Astrocyte of the cerebellum (primary cell): Measurements from ENCODE around the gene ERFL.
A peak's percentile ranks its signal among the peaks of the same experiment; 100 is the strongest.

ENCODE experiments used
- DNase-seq: peaks from one replicate; pipeline ENCODE4 v3.0.0-alpha.2; 2011; ENCODE audit warnings: low read depth
- H3K4me3 ChIP-seq: 2 replicates; pipeline ENCODE4 v1.5.1; 2011; ENCODE audit warnings: mild to moderate bottlenecking, low read depth, low read length, moderate library complexity
- in situ Hi-C: cut with HindIII; loops from 2 replicates; pipeline ENCODE4 v1.10.0; 2017; ENCODE audit warnings: low sequenced_read_pairs
- TF ChIP-seq, protein P1 (sequence below): IDR thresholded peaks from 2 replicates; pipeline ENCODE4 v1.5.1; 2012; ENCODE audit warnings: low read length, low read depth, moderate library complexity, mild to moderate bottlenecking; ENCODE audit errors: missing control alignments

Gene ERFL

GRCh38 chr19:41957161-41957837 is 29.1 kb upstream of the ERFL start:
- DNase-seq: no peak
- TF ChIP-seq, protein P1, sequence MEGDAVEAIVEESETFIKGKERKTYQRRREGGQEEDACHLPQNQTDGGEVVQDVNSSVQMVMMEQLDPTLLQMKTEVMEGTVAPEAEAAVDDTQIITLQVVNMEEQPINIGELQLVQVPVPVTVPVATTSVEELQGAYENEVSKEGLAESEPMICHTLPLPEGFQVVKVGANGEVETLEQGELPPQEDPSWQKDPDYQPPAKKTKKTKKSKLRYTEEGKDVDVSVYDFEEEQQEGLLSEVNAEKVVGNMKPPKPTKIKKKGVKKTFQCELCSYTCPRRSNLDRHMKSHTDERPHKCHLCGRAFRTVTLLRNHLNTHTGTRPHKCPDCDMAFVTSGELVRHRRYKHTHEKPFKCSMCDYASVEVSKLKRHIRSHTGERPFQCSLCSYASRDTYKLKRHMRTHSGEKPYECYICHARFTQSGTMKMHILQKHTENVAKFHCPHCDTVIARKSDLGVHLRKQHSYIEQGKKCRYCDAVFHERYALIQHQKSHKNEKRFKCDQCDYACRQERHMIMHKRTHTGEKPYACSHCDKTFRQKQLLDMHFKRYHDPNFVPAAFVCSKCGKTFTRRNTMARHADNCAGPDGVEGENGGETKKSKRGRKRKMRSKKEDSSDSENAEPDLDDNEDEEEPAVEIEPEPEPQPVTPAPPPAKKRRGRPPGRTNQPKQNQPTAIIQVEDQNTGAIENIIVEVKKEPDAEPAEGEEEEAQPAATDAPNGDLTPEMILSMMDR: no peak
- in situ Hi-C loops: no loop called here
- H3K4me3 ChIP-seq: no peak overlapping the region

- TF ChIP-seq, protein P1: no peak
- DNase-seq: no peak
- in situ Hi-C loops: no loop called here
- H3K4me3 ChIP-seq: no peak overlapping the region
Measured at GRCh38 chr19:41956621-41957020, 28.4 kb upstream of the ERFL start.

GRCh38 chr19:41955521-41955920 is 27.3 kb upstream of the ERFL start:
- TF ChIP-seq, protein P1: no peak
- no peak for DNase-seq
- no peak overlapping the region for H3K4me3 ChIP-seq
- in situ Hi-C loops: no loop called here

DNA sequence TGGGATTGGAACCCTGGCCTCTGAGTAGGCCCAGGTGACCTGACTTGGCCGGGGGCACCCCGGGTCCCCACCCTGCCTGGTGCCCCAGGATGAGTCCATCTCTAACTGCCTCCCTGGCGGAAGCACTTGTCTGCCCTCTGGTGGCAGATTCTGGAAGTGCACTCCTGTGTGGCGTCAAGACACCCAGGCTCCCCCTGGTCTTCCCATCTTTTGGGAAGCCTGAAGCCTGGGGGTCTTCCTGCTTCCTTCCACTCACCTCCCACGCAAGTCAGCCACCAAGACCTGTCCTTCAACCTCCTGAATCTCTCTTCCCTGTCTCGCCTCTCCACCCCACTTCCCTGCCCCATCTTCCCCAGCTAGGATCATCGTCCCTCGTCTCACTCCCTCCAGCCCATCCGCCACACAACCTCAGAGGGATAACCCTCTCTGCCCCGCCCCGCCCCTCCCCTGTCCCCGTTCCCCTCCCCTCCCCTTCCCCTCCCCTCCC is 23.5 kb upstream of the ERFL start:
- DNase-seq: peak; percentile 46
- H3K4me3 ChIP-seq: no peak overlapping the region
- in situ Hi-C loops: no loop called here
- TF ChIP-seq, protein P1: peak; percentile 99

DNA sequence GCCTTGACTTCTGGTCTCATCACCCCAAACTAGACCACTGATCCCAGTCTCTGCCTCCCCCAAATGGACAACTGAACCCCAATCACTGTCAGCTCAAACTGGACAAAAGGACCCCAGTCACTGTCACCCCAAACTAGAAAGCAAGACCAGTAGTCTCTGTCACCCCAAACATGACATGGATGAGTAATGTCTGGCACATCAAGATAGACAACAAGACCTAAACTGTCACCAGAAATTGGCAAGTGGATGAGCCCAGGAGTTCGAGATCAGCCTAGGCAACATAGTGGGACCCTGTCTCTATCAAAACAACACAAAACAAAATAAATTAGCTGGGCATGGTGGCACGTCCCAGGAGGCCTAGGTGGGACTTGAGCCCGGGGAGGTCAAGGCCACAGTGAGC is 18.8 kb upstream of the ERFL start:
- in situ Hi-C loops: no loop called here
- DNase-seq: no peak
- no peak overlapping the region for H3K4me3 ChIP-seq
- TF ChIP-seq, protein P1: no peak

DNA sequence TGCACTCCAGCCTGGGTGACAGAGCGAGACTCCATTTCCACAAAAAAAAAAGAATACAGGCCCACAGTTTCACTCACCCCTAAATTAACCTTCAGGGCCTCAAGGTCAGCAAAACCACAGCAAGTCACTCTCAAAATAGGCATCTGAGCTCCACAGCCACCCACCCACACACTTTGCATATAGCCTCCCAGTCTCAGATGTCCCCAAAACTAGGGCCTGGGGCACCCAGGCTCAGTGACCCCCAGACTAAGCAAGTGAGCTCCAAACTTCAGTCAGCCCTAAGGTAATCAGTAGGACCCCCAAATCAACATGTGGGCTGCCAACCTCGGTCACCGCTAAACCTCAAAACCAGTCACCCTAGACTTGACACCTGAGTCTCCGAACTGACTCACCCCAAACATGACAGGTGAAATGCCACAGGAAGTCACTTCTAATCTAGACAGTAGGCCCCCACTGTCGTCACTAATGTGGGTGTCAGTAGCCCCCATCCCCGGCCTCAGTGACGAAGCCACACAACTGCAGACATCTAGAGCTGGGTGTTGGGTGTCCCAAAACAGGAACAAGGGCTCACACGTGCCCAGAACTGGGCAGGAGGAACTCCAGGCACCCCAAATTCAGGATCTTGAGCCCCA is 17.0 kb upstream of the ERFL start:
- TF ChIP-seq, protein P1: no peak
- in situ Hi-C loops: no loop called here
- H3K4me3 ChIP-seq: no peak overlapping the region
- DNase-seq: no peak
